Neural cell (in vitro differentiated cells): Measurements from ENCODE around the gene SLC2A6.

Experiments
- EP300 ChIP-seq: fragments of 450-650 bp; conservative IDR thresholded peaks from 2 replicates; pipeline ENCODE4 v1.6.1; 2014; ENCODE audit warnings: antibody characterized with exemption, mild to moderate bottlenecking, moderate library complexity; ENCODE audit not compliant: poor library complexity, severe bottlenecking
- EZH2 ChIP-seq: fragments of 200-600, 300-800 bp; shearing (Covaris generic), sonication (generic); IDR thresholded peaks from 2 replicates; pipeline ENCODE4 v1.6.1; 2014; ENCODE audit warnings: antibody characterized with exemption, low read length, borderline replicate concordance, mild to moderate bottlenecking; ENCODE audit not compliant: insufficient read depth, poor library complexity, severe bottlenecking
- POLR2AphosphoS5 ChIP-seq: IDR thresholded peaks from 2 replicates; pipeline ENCODE4 v1.6.1; 2012
- RAD21 ChIP-seq: fragments of 450-650 bp; conservative IDR thresholded peaks from 2 replicates; pipeline ENCODE4 v1.6.1; 2014; ENCODE audit warnings: antibody characterized with exemption, mild to moderate bottlenecking, moderate library complexity
- TF ChIP-seq, protein P1 (sequence below): fragments of 450-650 bp; IDR thresholded peaks from 2 replicates; pipeline ENCODE4 v1.5.1; 2014; ENCODE audit warnings: antibody characterized with exemption, mild to moderate bottlenecking, moderate library complexity; ENCODE audit not compliant: poor library complexity, severe bottlenecking

- TF ChIP-seq, protein P1, sequence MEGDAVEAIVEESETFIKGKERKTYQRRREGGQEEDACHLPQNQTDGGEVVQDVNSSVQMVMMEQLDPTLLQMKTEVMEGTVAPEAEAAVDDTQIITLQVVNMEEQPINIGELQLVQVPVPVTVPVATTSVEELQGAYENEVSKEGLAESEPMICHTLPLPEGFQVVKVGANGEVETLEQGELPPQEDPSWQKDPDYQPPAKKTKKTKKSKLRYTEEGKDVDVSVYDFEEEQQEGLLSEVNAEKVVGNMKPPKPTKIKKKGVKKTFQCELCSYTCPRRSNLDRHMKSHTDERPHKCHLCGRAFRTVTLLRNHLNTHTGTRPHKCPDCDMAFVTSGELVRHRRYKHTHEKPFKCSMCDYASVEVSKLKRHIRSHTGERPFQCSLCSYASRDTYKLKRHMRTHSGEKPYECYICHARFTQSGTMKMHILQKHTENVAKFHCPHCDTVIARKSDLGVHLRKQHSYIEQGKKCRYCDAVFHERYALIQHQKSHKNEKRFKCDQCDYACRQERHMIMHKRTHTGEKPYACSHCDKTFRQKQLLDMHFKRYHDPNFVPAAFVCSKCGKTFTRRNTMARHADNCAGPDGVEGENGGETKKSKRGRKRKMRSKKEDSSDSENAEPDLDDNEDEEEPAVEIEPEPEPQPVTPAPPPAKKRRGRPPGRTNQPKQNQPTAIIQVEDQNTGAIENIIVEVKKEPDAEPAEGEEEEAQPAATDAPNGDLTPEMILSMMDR = no peak
- TF ChIP-seq POLR2AphosphoS5 (no peak), EP300 (no peak), EZH2 (no peak), RAD21 (no peak)
These were observed 4.7 kb upstream of the SLC2A6 start for GRCh38 chr9:133483611-133484010.
